T-helper 22 cell (primary cell): Measurements from ENCODE around the gene MAP3K14.

Experiments
- DNase-seq: peaks from one replicate; pipeline ENCODE4 v3.0.0-alpha.2; 2020; ENCODE audit warnings: low read depth

Gene MAP3K14

GRCh38 chr17:45223539-45224528 lies 93.0 kb downstream of the MAP3K14 start:
- DNase-seq = peak; percentile 47

- no peak for DNase-seq
Measured at GRCh38 chr17:45222996-45223538, 93.8 kb downstream of the MAP3K14 start.

- no peak for DNase-seq
Measured at GRCh38 chr17:45222289-45222995, 94.4 kb downstream of the MAP3K14 start.

GRCh38 chr17:45222014-45222288 lies 94.9 kb downstream of the MAP3K14 start:
- DNase-seq = no peak

GRCh38 chr17:45221081-45222013 lies 95.5 kb downstream of the MAP3K14 start, which contains the start of gene FMNL1:
Gene FMNL1, plus strand, starts transcription at chr17:45221885. Its CDS starts 240 bp downstream, at chr17:45222125.
- peak; percentile 50 for DNase-seq

GRCh38 chr17:45220079-45220478 lies 96.7 kb downstream of the MAP3K14 start:
- DNase-seq = no peak

- peak; percentile 61 for DNase-seq
Measured at GRCh38 chr17:45218895-45219661, 97.7 kb downstream of the MAP3K14 start.
